IMR-90 (cell line): ENCODE results near the gene GTF2F2.

Source experiments
- RAD21 ChIP-seq: IDR thresholded peaks from 2 replicates; pipeline ENCODE4 v1.6.1; 2012; ENCODE audit warnings: low read length, improper control_type of control experiment
- RCOR1 ChIP-seq: IDR thresholded peaks from 2 replicates; pipeline ENCODE4 v1.6.1; 2012; ENCODE audit warnings: mild to moderate bottlenecking, low read length, improper control_type of control experiment; ENCODE audit not compliant: insufficient replicate concordance
- TF ChIP-seq, protein P1 (sequence below): conservative IDR thresholded peaks from 2 replicates; pipeline ENCODE4 v1.5.1; 2012; ENCODE audit warnings: mild to moderate bottlenecking, low read depth, low read length, improper control_type of control experiment
- TF ChIP-seq, protein P2 (sequence below): fragments of 150-350 bp; IDR thresholded peaks from 2 replicates; pipeline ENCODE4 v1.6.1; 2017; ENCODE audit warnings: mild to moderate bottlenecking, antibody characterized with exemption, low read length, low read depth

GRCh38 chr13:45243077-45243476 is 122.8 kb downstream of the GTF2F2 start:
- TF ChIP-seq RAD21 (no peak), RCOR1 (no peak)
- TF ChIP-seq, protein P1, sequence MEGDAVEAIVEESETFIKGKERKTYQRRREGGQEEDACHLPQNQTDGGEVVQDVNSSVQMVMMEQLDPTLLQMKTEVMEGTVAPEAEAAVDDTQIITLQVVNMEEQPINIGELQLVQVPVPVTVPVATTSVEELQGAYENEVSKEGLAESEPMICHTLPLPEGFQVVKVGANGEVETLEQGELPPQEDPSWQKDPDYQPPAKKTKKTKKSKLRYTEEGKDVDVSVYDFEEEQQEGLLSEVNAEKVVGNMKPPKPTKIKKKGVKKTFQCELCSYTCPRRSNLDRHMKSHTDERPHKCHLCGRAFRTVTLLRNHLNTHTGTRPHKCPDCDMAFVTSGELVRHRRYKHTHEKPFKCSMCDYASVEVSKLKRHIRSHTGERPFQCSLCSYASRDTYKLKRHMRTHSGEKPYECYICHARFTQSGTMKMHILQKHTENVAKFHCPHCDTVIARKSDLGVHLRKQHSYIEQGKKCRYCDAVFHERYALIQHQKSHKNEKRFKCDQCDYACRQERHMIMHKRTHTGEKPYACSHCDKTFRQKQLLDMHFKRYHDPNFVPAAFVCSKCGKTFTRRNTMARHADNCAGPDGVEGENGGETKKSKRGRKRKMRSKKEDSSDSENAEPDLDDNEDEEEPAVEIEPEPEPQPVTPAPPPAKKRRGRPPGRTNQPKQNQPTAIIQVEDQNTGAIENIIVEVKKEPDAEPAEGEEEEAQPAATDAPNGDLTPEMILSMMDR: no peak
- TF ChIP-seq, protein P2, sequence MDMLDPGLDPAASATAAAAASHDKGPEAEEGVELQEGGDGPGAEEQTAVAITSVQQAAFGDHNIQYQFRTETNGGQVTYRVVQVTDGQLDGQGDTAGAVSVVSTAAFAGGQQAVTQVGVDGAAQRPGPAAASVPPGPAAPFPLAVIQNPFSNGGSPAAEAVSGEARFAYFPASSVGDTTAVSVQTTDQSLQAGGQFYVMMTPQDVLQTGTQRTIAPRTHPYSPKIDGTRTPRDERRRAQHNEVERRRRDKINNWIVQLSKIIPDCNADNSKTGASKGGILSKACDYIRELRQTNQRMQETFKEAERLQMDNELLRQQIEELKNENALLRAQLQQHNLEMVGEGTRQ: no peak
